Measurements from ENCODE around the gene HSPB8.

HSPB8 gene

DNA sequence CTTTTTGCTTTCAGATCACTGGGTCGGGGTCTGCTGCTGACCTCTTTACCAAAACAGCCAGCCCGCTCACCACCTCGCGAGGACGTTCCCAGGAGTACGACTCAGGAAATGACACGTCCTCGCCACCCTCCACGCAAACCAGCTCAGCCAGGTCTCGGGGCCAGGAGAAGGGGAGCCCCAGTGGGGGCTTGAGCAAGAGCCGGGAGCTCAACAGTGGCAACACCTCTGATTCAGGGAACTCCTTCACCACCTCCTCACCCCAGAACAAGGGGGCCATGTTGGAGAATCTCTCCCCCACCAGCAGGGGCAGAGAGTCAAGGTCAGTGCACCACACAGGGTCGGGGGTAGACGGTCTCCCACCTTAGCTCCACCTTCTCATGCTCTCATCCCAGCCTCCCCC lies 33.4 kb upstream of the HSPB8 start:
- no peaks in the 10 kb centered on the region for H3K4me1 ChIP-seq (ENCODE audit: insufficient read depth, low read length, severe bottlenecking)
- H4K20me1 ChIP-seq (ENCODE audit: insufficient read depth, low read length): no peaks in the 10 kb centered on the region
- H3K36me3 ChIP-seq (ENCODE audit: insufficient read depth, low read length): no peaks in the 10 kb centered on the region
- H3K9me3 ChIP-seq (ENCODE audit: low read length): no peaks in the 10 kb centered on the region
- H3F3A ChIP-seq (ENCODE audit: insufficient read depth, low read length): no peaks in the 10 kb centered on the region
- H3K4me2 ChIP-seq (ENCODE audit: low read length): no peak overlapping the region
- no peak overlapping the region for H2AFZ ChIP-seq (ENCODE audit: low read length)
- H3K4me3 ChIP-seq (ENCODE audit: low read depth, low read length, poor library complexity, severe bottlenecking): no peak overlapping the region
- no peaks in the 10 kb centered on the region for H3K9me2 ChIP-seq (ENCODE audit: low read depth, low read length)
- H3K27ac ChIP-seq (ENCODE audit: low read depth, low read length, poor library complexity, severe bottlenecking): no peak overlapping the region
- no peaks in the 10 kb centered on the region for H3K79me2 ChIP-seq (ENCODE audit: insufficient read depth, low read length)
- 0 out of 2 replicates have a peak, but pooled peaks cover 7% of the 10 kb centered on the region for H3K27me3 ChIP-seq (ENCODE audit: insufficient read depth, low read length)
- H3K9ac ChIP-seq (ENCODE audit: low read length): no peak overlapping the region
- TF ChIP-seq, protein P1, sequence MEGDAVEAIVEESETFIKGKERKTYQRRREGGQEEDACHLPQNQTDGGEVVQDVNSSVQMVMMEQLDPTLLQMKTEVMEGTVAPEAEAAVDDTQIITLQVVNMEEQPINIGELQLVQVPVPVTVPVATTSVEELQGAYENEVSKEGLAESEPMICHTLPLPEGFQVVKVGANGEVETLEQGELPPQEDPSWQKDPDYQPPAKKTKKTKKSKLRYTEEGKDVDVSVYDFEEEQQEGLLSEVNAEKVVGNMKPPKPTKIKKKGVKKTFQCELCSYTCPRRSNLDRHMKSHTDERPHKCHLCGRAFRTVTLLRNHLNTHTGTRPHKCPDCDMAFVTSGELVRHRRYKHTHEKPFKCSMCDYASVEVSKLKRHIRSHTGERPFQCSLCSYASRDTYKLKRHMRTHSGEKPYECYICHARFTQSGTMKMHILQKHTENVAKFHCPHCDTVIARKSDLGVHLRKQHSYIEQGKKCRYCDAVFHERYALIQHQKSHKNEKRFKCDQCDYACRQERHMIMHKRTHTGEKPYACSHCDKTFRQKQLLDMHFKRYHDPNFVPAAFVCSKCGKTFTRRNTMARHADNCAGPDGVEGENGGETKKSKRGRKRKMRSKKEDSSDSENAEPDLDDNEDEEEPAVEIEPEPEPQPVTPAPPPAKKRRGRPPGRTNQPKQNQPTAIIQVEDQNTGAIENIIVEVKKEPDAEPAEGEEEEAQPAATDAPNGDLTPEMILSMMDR (IDR thresholded peaks at IDR 0.05; ENCODE audit: low read length): no peak
- TF ChIP-seq EZH2 (IDR thresholded peaks at IDR 0.05; ENCODE audit: borderline replicate concordance, low read length): no peak

DNA sequence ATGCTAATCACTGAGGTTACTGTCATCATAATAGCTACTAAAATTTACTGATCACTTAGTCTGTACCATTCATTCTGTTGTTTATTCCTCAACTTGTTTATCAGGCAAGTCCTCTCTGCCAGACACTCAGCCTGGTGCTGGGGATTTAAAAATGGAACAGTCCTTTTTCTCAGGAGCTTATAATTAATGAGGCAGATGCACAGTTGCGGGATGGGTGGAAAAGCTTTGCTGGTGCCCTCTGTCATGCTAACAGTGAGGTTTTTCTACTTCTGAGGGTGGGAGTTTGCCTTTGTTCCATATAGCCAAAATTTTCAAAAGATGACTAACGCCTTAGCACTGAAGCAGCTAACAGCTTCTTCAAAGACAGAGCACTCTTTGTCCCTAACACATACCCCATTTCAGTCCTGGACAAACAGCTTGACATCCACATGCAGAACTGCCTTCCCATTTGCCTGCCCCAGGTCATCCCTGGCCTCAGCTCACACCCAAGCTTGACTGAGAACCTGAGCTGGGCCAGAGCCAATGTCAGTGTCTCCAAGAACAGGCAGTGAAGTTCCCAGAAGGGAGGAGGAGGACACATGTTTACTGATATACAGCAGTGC lies 30.8 kb upstream of the HSPB8 start:
- H3K4me1 ChIP-seq (ENCODE audit: insufficient read depth, low read length, severe bottlenecking): no peaks in the 10 kb centered on the region
- H3K9me2 ChIP-seq (ENCODE audit: low read depth, low read length): no peaks in the 10 kb centered on the region
- no peak overlapping the region for H3K4me3 ChIP-seq (ENCODE audit: low read depth, low read length, poor library complexity, severe bottlenecking)
- H3K36me3 ChIP-seq (ENCODE audit: insufficient read depth, low read length): no peaks in the 10 kb centered on the region
- no peak for TF ChIP-seq EZH2 (IDR thresholded peaks at IDR 0.05; ENCODE audit: borderline replicate concordance, low read length)
- TF ChIP-seq, protein P1 (IDR thresholded peaks at IDR 0.05; ENCODE audit: low read length): no peak
- H3K27ac ChIP-seq (ENCODE audit: low read depth, low read length, poor library complexity, severe bottlenecking): no peak overlapping the region
- no peaks in the 10 kb centered on the region for H3K9me3 ChIP-seq (ENCODE audit: low read length)
- H4K20me1 ChIP-seq (ENCODE audit: insufficient read depth, low read length): no peaks in the 10 kb centered on the region
- H3F3A ChIP-seq (ENCODE audit: insufficient read depth, low read length): no peaks in the 10 kb centered on the region
- H2AFZ ChIP-seq (ENCODE audit: low read length): no peak overlapping the region
- H3K4me2 ChIP-seq (ENCODE audit: low read length): no peak overlapping the region
- no peaks in the 10 kb centered on the region for H3K79me2 ChIP-seq (ENCODE audit: insufficient read depth, low read length)
- peaks cover 7% of the 10 kb centered on the region; the same call in 1 of the 2 replicates for H3K27me3 ChIP-seq (ENCODE audit: insufficient read depth, low read length)
- H3K9ac ChIP-seq (ENCODE audit: low read length): no peak overlapping the region

DNA sequence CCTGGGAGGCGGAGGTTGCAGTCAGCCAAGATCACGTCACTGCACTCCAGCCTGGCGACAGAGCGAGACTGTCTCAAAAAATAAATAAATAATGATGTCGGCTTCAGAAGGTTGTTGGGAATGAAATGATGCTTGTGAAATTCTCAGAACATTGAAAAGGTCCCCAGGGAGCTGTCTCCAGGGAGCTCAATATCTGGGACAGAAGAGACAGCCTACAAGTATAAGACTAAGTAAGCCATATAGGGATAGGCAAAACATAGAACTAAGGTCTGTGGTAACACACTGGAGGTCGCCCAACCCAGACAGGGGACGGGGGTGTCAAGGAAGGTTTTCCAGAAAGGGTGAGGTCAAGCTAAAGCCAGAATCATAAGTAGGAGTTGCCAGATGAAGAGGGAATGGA lies 29.5 kb upstream of the HSPB8 start:
- no peaks in the 10 kb centered on the region for H3K36me3 ChIP-seq (ENCODE audit: insufficient read depth, low read length)
- H3K9me3 ChIP-seq (ENCODE audit: low read length): no peaks in the 10 kb centered on the region
- peaks cover 7% of the 10 kb centered on the region; the same call in 1 of the 2 replicates for H3K27me3 ChIP-seq (ENCODE audit: insufficient read depth, low read length)
- H3K4me1 ChIP-seq (ENCODE audit: insufficient read depth, low read length, severe bottlenecking): no peaks in the 10 kb centered on the region
- H3F3A ChIP-seq (ENCODE audit: insufficient read depth, low read length): no peaks in the 10 kb centered on the region
- no peak overlapping the region for H3K4me2 ChIP-seq (ENCODE audit: low read length)
- H3K4me3 ChIP-seq (ENCODE audit: low read depth, low read length, poor library complexity, severe bottlenecking): no peak overlapping the region
- no peak for TF ChIP-seq EZH2 (IDR thresholded peaks at IDR 0.05; ENCODE audit: borderline replicate concordance, low read length)
- TF ChIP-seq, protein P1 (IDR thresholded peaks at IDR 0.05; ENCODE audit: low read length): no peak
- H3K27ac ChIP-seq (ENCODE audit: low read depth, low read length, poor library complexity, severe bottlenecking): no peak overlapping the region
- no peaks in the 10 kb centered on the region for H3K9me2 ChIP-seq (ENCODE audit: low read depth, low read length)
- H3K9ac ChIP-seq (ENCODE audit: low read length): no peak overlapping the region
- H2AFZ ChIP-seq (ENCODE audit: low read length): no peak overlapping the region
- H4K20me1 ChIP-seq (ENCODE audit: insufficient read depth, low read length): no peaks in the 10 kb centered on the region
- H3K79me2 ChIP-seq (ENCODE audit: insufficient read depth, low read length): no peaks in the 10 kb centered on the region
